Measurements from ENCODE around the gene LBH. TPM values are rescaled to one million over a fixed set of nuclear protein-coding genes. Genes with fewer than 3 reads are reported as not detected.

LBH gene
- total RNA-seq, 1 experiment from 2014 or later: 5.8 TPM

DNA sequence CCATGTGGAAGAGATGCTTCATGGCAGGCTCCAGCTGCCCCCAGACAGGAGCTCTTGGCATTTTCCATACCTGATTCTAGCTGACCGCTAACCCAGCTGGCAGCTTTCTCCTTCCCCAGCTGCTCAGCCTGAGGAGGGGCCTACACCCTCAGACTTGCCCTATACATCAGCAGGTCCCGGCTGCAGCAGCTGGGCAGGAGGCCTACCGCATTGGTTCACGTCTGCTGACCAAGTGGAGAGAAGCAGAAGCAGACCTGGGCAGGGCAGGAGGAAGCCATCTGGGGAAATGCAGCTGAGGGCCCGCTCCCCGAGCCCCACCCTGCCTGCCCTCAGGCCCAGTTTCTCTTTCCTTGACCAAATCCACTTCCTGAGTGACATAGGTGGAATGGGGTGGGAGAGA, 50.7 kb downstream of the LBH start:
- H3K9me3 ChIP-seq (ENCODE audit: low read length): no peaks in the 10 kb centered on the region
- no peaks in the 10 kb centered on the region for H3K36me3 ChIP-seq (ENCODE audit: low read depth, low read length)
- no peaks in the 10 kb centered on the region for H3K9me2 ChIP-seq (replicated peaks; ENCODE audit: low read length)
- ChIA-PET POLR2A (ENCODE audit: unreplicated experiment) (no interaction called here), CTCF (no interaction called here)
- DNase-seq (no peak), ATAC-seq (no peak)
- no peaks in the 10 kb centered on the region for H4K20me1 ChIP-seq (ENCODE audit: low read length)
- no peaks in the 10 kb centered on the region for H3K79me2 ChIP-seq (ENCODE audit: low read length)
- TF ChIP-seq, protein P1, sequence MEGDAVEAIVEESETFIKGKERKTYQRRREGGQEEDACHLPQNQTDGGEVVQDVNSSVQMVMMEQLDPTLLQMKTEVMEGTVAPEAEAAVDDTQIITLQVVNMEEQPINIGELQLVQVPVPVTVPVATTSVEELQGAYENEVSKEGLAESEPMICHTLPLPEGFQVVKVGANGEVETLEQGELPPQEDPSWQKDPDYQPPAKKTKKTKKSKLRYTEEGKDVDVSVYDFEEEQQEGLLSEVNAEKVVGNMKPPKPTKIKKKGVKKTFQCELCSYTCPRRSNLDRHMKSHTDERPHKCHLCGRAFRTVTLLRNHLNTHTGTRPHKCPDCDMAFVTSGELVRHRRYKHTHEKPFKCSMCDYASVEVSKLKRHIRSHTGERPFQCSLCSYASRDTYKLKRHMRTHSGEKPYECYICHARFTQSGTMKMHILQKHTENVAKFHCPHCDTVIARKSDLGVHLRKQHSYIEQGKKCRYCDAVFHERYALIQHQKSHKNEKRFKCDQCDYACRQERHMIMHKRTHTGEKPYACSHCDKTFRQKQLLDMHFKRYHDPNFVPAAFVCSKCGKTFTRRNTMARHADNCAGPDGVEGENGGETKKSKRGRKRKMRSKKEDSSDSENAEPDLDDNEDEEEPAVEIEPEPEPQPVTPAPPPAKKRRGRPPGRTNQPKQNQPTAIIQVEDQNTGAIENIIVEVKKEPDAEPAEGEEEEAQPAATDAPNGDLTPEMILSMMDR (conservative IDR thresholded peaks at IDR 0.05; ENCODE audit: low read depth, low read length): no peak
- TF ChIP-seq EZH2phosphoT487 (IDR thresholded peaks at IDR 0.05; ENCODE audit: borderline replicate concordance, low read length) (no peak), EZH2 (IDR thresholded peaks at IDR 0.05; ENCODE audit: low read length, unreplicated experiment) (no peak)
- H3K4me3 ChIP-seq (ENCODE audit: low read length): no peak overlapping the region
- no peak overlapping the region for H3K27ac ChIP-seq (ENCODE audit: low read length)
- no peaks in the 10 kb centered on the region for H3K4me1 ChIP-seq (ENCODE audit: insufficient read depth, low read length)
- no peaks in the 10 kb centered on the region for H3K27me3 ChIP-seq (ENCODE audit: low read length)
- BruUV-seq (replicated peaks): no TSS peak
- no peak overlapping the region for H2AFZ ChIP-seq (ENCODE audit: low read length)
- no peak overlapping the region for H3K4me2 ChIP-seq (ENCODE audit: low read length)
- H3F3A ChIP-seq (ENCODE audit: low read length, unreplicated experiment): no peaks in the 10 kb centered on the region
- intact Hi-C loops (cut with micrococcal nuclease): no loop called here
- H3K9ac ChIP-seq (ENCODE audit: low read length): no peak overlapping the region

DNA sequence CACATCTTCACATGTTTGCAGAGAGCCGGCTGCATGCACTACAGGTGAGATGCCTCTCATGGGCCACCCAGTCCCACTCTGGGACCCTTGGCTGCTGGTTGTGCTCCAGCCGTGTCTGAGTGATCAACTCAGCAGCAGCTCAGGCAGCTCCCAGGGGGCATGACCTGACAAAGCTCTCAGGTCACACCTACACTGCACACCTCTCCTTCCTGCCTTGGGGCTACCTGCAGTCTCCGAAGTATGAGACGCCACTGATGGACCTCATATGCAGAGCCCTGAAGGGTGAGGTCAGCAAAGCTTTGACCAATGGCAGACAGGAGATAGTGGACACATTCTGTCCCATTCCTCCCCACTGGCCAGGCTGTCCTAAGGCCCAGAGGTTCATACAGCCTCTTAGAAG, 51.4 kb downstream of the LBH start:
- POLR2A ChIA-PET (ENCODE audit: unreplicated experiment): no interaction called here
- H3K27me3 ChIP-seq (ENCODE audit: low read length): no peaks in the 10 kb centered on the region
- no peak for TF ChIP-seq EZH2phosphoT487 (IDR thresholded peaks at IDR 0.05; ENCODE audit: borderline replicate concordance, low read length)
- TF ChIP-seq, protein P1 (conservative IDR thresholded peaks at IDR 0.05; ENCODE audit: low read depth, low read length): no peak
- TF ChIP-seq EZH2 (IDR thresholded peaks at IDR 0.05; ENCODE audit: low read length, unreplicated experiment): no peak
- BruUV-seq (replicated peaks): no TSS peak
- DNase-seq: no peak
- no peak overlapping the region for H3K27ac ChIP-seq (ENCODE audit: low read length)
- no peaks in the 10 kb centered on the region for H4K20me1 ChIP-seq (ENCODE audit: low read length)
- H3K36me3 ChIP-seq (ENCODE audit: low read depth, low read length): no peaks in the 10 kb centered on the region
- H3K9me2 ChIP-seq (replicated peaks; ENCODE audit: low read length): no peaks in the 10 kb centered on the region
- CTCF ChIA-PET: no interaction called here
- intact Hi-C loops (cut with micrococcal nuclease): no loop called here
- H2AFZ ChIP-seq (ENCODE audit: low read length): no peak overlapping the region
- no peaks in the 10 kb centered on the region for H3K79me2 ChIP-seq (ENCODE audit: low read length)
- ATAC-seq: no peak
- H3K9me3 ChIP-seq (ENCODE audit: low read length): no peaks in the 10 kb centered on the region
- H3K4me1 ChIP-seq (ENCODE audit: insufficient read depth, low read length): no peaks in the 10 kb centered on the region
- H3K4me3 ChIP-seq (ENCODE audit: low read length): no peak overlapping the region
- H3K4me2 ChIP-seq (ENCODE audit: low read length): no peak overlapping the region
- no peaks in the 10 kb centered on the region for H3F3A ChIP-seq (ENCODE audit: low read length, unreplicated experiment)
- H3K9ac ChIP-seq (ENCODE audit: low read length): no peak overlapping the region

DNA sequence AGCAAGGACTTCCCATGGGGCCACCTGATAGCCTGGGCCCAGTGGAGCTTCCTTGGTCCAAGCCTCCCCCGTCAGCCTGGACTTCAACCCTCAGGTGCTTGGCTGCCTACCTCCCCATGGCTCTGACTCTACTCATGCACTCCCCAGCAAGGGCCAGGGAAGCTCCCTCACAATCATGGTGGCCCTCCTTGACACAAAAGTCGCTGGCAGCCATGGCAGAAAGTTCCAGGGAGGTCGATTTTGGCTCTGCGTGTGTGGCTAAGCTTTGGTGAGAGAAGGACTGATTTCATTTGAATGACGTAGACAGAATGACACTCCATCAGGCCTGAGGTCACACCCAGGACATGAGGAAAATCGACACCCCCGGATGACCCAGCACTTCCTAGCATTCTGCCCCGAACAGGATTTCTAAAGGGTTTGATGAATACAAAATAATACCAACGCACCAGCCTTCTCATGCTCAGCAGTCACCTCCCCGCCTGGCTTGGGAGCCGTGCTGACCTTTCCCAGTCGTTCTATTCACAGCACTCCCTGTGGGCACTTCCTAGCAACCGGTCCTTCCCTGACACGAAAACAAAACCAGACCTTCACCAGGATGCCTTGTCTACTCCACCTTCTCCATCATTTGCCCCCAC, 52.7 kb downstream of the LBH start:
- POLR2A ChIA-PET (ENCODE audit: unreplicated experiment): no interaction called here
- no peaks in the 10 kb centered on the region for H4K20me1 ChIP-seq (ENCODE audit: low read length)
- no peak for ATAC-seq

More for the DNA sequence above, 52.7 kb downstream of the LBH start:
- Histone ChIP-seq H3K4me3 (ENCODE audit: low read length) (no peak overlapping the region), H3K4me2 (ENCODE audit: low read length) (no peak overlapping the region), H3K4me1 (ENCODE audit: insufficient read depth, low read length) (no peaks in the 10 kb centered on the region), H3K79me2 (ENCODE audit: low read length) (no peaks in the 10 kb centered on the region), H3K9ac (ENCODE audit: low read length) (no peak overlapping the region), H3K9me3 (ENCODE audit: low read length) (no peaks in the 10 kb centered on the region), H3K36me3 (ENCODE audit: low read depth, low read length) (no peaks in the 10 kb centered on the region), H3F3A (ENCODE audit: low read length, unreplicated experiment) (no peaks in the 10 kb centered on the region), H3K27me3 (ENCODE audit: low read length) (no peaks in the 10 kb centered on the region), H3K9me2 (replicated peaks; ENCODE audit: low read length) (no peaks in the 10 kb centered on the region), H3K27ac (ENCODE audit: low read length) (no peak overlapping the region), H2AFZ (ENCODE audit: low read length) (no peak overlapping the region)
- no peak for DNase-seq
- CTCF ChIA-PET: no interaction called here
- TF ChIP-seq, protein P1 (conservative IDR thresholded peaks at IDR 0.05; ENCODE audit: low read depth, low read length): no peak
- no peak for TF ChIP-seq EZH2 (IDR thresholded peaks at IDR 0.05; ENCODE audit: low read length, unreplicated experiment)
- no peak for TF ChIP-seq EZH2phosphoT487 (IDR thresholded peaks at IDR 0.05; ENCODE audit: borderline replicate concordance, low read length)
- no TSS peak for BruUV-seq (replicated peaks)
- intact Hi-C loops (cut with micrococcal nuclease): no loop called here
